ENCODE measurements around the gene RIT2.

The RIT2 gene

GRCh38 chr18:42941021-42941420 is 174.5 kb downstream of the RIT2 start:
- no peak for TF ChIP-seq CREB1 (IDR thresholded peaks at IDR 0.05; ENCODE audit: low read depth)
- no peak for TF ChIP-seq RAD21 (IDR thresholded peaks at IDR 0.05; ENCODE audit: low read depth)
- no peak for TF ChIP-seq TCF12 (IDR thresholded peaks at IDR 0.05; ENCODE audit: low read depth)
- TF ChIP-seq FOXM1 (IDR thresholded peaks at IDR 0.05; ENCODE audit: borderline replicate concordance, low read depth): no peak
- TF ChIP-seq NFIC (IDR thresholded peaks at IDR 0.05): no peak
- no peak for TF ChIP-seq ZBTB7A (IDR thresholded peaks at IDR 0.05; ENCODE audit: low read depth)
- no peak for TF ChIP-seq CEBPB (IDR thresholded peaks at IDR 0.05)
- TF ChIP-seq YY1 (IDR thresholded peaks at IDR 0.05; ENCODE audit: low read depth): no peak
- TF ChIP-seq EP300 (IDR thresholded peaks at IDR 0.05; ENCODE audit: borderline replicate concordance): no peak
- TF ChIP-seq REST (IDR thresholded peaks at IDR 0.05; ENCODE audit: low read depth): no peak
- TF ChIP-seq TEAD4 (IDR thresholded peaks at IDR 0.05): no peak
- TF ChIP-seq MAX (IDR thresholded peaks at IDR 0.05): no peak
- TF ChIP-seq EGR1 (IDR thresholded peaks at IDR 0.05): no peak
- no peak for TF ChIP-seq TAF1 (IDR thresholded peaks at IDR 0.05; ENCODE audit: low read depth)
- TF ChIP-seq USF1 (IDR thresholded peaks at IDR 0.05): no peak

GRCh38 chr18:42937436-42937835 is 178.0 kb downstream of the RIT2 start:
- TF ChIP-seq ZBTB7A (IDR thresholded peaks at IDR 0.05; ENCODE audit: low read depth) (no peak), MAX (IDR thresholded peaks at IDR 0.05) (no peak), CREB1 (IDR thresholded peaks at IDR 0.05; ENCODE audit: low read depth) (no peak), USF1 (IDR thresholded peaks at IDR 0.05) (no peak), TCF12 (IDR thresholded peaks at IDR 0.05; ENCODE audit: low read depth) (no peak), CEBPB (IDR thresholded peaks at IDR 0.05) (no peak), TEAD4 (IDR thresholded peaks at IDR 0.05) (no peak), EP300 (IDR thresholded peaks at IDR 0.05; ENCODE audit: borderline replicate concordance) (no peak), RAD21 (IDR thresholded peaks at IDR 0.05; ENCODE audit: low read depth) (no peak), NFIC (IDR thresholded peaks at IDR 0.05) (no peak), EGR1 (IDR thresholded peaks at IDR 0.05) (no peak), REST (IDR thresholded peaks at IDR 0.05; ENCODE audit: low read depth) (no peak), TAF1 (IDR thresholded peaks at IDR 0.05; ENCODE audit: low read depth) (no peak), FOXM1 (IDR thresholded peaks at IDR 0.05; ENCODE audit: borderline replicate concordance, low read depth) (no peak), YY1 (IDR thresholded peaks at IDR 0.05; ENCODE audit: low read depth) (no peak)

- no peak for TF ChIP-seq RAD21 (IDR thresholded peaks at IDR 0.05; ENCODE audit: low read depth)
- TF ChIP-seq CREB1 (IDR thresholded peaks at IDR 0.05; ENCODE audit: low read depth): no peak
- no peak for TF ChIP-seq MAX (IDR thresholded peaks at IDR 0.05)
- TF ChIP-seq TEAD4 (IDR thresholded peaks at IDR 0.05): no peak
- no peak for TF ChIP-seq USF1 (IDR thresholded peaks at IDR 0.05)
- TF ChIP-seq TAF1 (IDR thresholded peaks at IDR 0.05; ENCODE audit: low read depth): no peak
- no peak for TF ChIP-seq EGR1 (IDR thresholded peaks at IDR 0.05)
- TF ChIP-seq FOXM1 (IDR thresholded peaks at IDR 0.05; ENCODE audit: borderline replicate concordance, low read depth): no peak
- no peak for TF ChIP-seq YY1 (IDR thresholded peaks at IDR 0.05; ENCODE audit: low read depth)
- no peak for TF ChIP-seq EP300 (IDR thresholded peaks at IDR 0.05; ENCODE audit: borderline replicate concordance)
- no peak for TF ChIP-seq CEBPB (IDR thresholded peaks at IDR 0.05)
- TF ChIP-seq NFIC (IDR thresholded peaks at IDR 0.05): no peak
- no peak for TF ChIP-seq REST (IDR thresholded peaks at IDR 0.05; ENCODE audit: low read depth)
- no peak for TF ChIP-seq ZBTB7A (IDR thresholded peaks at IDR 0.05; ENCODE audit: low read depth)
- TF ChIP-seq TCF12 (IDR thresholded peaks at IDR 0.05; ENCODE audit: low read depth): no peak
Measured at GRCh38 chr18:42936289-42936688, 179.2 kb downstream of the RIT2 start.
